GM23248 (cell line): ENCODE measurements around the gene F9. TPM values are rescaled to one million over a fixed set of nuclear protein-coding genes. Genes with fewer than 3 reads are reported as not detected.
"Not testable (repeated sequence)": the region's sequence is repeated elsewhere in the genome, so short reads cannot be mapped to it uniquely, and the experiment has no call there.

Experiments
- DNase-seq: peaks from one replicate; pipeline ENCODE4 v3.0.0-alpha.2; 2015
- H2AFZ ChIP-seq: fragments of 200-600 bp; sonication (generic); 2 replicates; pipeline ENCODE4 v1.6.1; 2016; ENCODE audit warnings: antibody characterized with exemption
- H3F3A ChIP-seq: fragments of 200-600 bp; sonication (generic); 2 replicates; pipeline ENCODE4 v1.6.1; 2016; ENCODE audit warnings: mild to moderate bottlenecking, antibody characterized with exemption, mixed run types; ENCODE audit not compliant: insufficient read depth
- H3K27ac ChIP-seq: fragments of 200-600 bp; sonication (generic); 2 replicates; pipeline ENCODE4 v1.5.1; 2016; ENCODE audit warnings: mild to moderate bottlenecking
- H3K27me3 ChIP-seq: fragments of 200-600 bp; sonication (generic); replicated peaks from 2 replicates; pipeline ENCODE4 v1.6.1; 2016; ENCODE audit warnings: mild to moderate bottlenecking; ENCODE audit not compliant: insufficient read depth
- H3K36me3 ChIP-seq: fragments of 200-600 bp; sonication (generic); 2 replicates; pipeline ENCODE4 v1.6.1; 2016; ENCODE audit warnings: low read depth, mild to moderate bottlenecking
- H3K4me1 ChIP-seq: fragments of 200-600 bp; sonication (generic); 2 replicates; pipeline ENCODE4 v1.6.1; 2016; ENCODE audit warnings: mild to moderate bottlenecking; ENCODE audit not compliant: insufficient read depth
- H3K4me2 ChIP-seq: fragments of 200-600 bp; sonication (generic); one replicate; pipeline ENCODE4 v1.6.1; 2016; ENCODE audit warnings: mild to moderate bottlenecking; ENCODE audit not compliant: unreplicated experiment
- H3K4me3 ChIP-seq: fragments of 200-600 bp; sonication (generic); 2 replicates; pipeline ENCODE4 v1.5.1; 2016; ENCODE audit warnings: mild to moderate bottlenecking
- H3K79me2 ChIP-seq: fragments of 200-600 bp; sonication (generic); 2 replicates; pipeline ENCODE4 v1.6.1; 2016; ENCODE audit warnings: mild to moderate bottlenecking; ENCODE audit not compliant: insufficient read depth
- H3K9ac ChIP-seq: fragments of 200-600 bp; sonication (generic); 2 replicates; pipeline ENCODE4 v1.6.1; 2016; ENCODE audit warnings: mild to moderate bottlenecking
- H3K9me2 ChIP-seq: fragments of 200-600 bp; sonication (generic); 2 replicates; pipeline ENCODE4 v1.6.1; 2016; ENCODE audit warnings: mixed run types, mild to moderate bottlenecking, moderate library complexity; ENCODE audit not compliant: insufficient read depth
- H3K9me3 ChIP-seq: fragments of 200-600 bp; sonication (generic); one replicate; pipeline ENCODE4 v1.6.1; 2017; ENCODE audit warnings: low read depth
- H4K20me1 ChIP-seq: fragments of 200-600 bp; sonication (generic); 2 replicates; pipeline ENCODE4 v1.6.0; 2016; ENCODE audit not compliant: insufficient read depth
- EZH2 ChIP-seq: fragments of 200-600 bp; sonication (generic); IDR thresholded peaks from 2 replicates; pipeline ENCODE4 v1.6.1; 2018; ENCODE audit warnings: antibody characterized with exemption, mild to moderate bottlenecking; ENCODE audit not compliant: insufficient read depth, poor library complexity, severe bottlenecking
- EZH2phosphoT487 ChIP-seq: fragments of 200-600 bp; sonication (generic); IDR thresholded peaks from 2 replicates; pipeline ENCODE4 v1.6.1; 2018; ENCODE audit warnings: antibody characterized with exemption, moderate library complexity, mild to moderate bottlenecking, low read depth; ENCODE audit not compliant: insufficient read depth
- WGBS, 2 experiments: methylation state at CpG; one replicate each; pipeline ENCODE4 v1.1.6; 2015 to 2017; ENCODE audit warnings: low lambda C conversion rate in 2 of 2, low coverage in 1 of 2; ENCODE audit errors: missing lambda C conversion rate in 2 of 2; 5-methylcytosine and 5-hydroxymethylcytosine counted together
- in situ Hi-C: fragments of 300-500 bp; cut with MboI; formaldehyde crosslinking; loops from 2 replicates; pipeline ENCODE4 v1.15.0; 2020
- polyA plus RNA-seq: library from polyadenylated mRNA; unstranded; fragments of >200 nt; fragmentation: Nextera tagmentation; extraction: Ambion mirVana; gene quantifications from 2 replicates; pipeline ENCODE4 v1.2.1, GENCODE V29; 2016
- total RNA-seq: library from RNA; depleted of rRNA; stranded (reverse); fragments of >200 nt; shearing (Covaris generic); gene quantifications from 2 replicates; pipeline ENCODE4 v1.2.3, GENCODE V29; 2014

The F9 gene
- total and polyA plus RNA-seq, 2 experiments from 2014 or later, result not detected

- no peaks in the 10 kb centered on the region for H3K27me3 ChIP-seq
- H3K79me2 ChIP-seq, result no peaks in the 10 kb centered on the region
- TF ChIP-seq EZH2, result no peak
- no peak for TF ChIP-seq EZH2phosphoT487
- H2AFZ ChIP-seq, result no peak overlapping the region
- H4K20me1 ChIP-seq, result no peaks in the 10 kb centered on the region
- in situ Hi-C loops, result no loop called here
- H3K36me3 ChIP-seq, result no peaks in the 10 kb centered on the region
- no peak overlapping the region for H3K27ac ChIP-seq
- H3F3A ChIP-seq, result no peaks in the 10 kb centered on the region
- no peak overlapping the region for H3K4me2 ChIP-seq
- 22 to 25% methylated on average over 7 to 8 of the region's 8 CpGs for WGBS, 2 experiments
- H3K9me2 ChIP-seq, result no peaks in the 10 kb centered on the region
- DNase-seq, result no peak
- H3K4me3 ChIP-seq, result no peak overlapping the region
- H3K9ac ChIP-seq, result no peak overlapping the region
- H3K4me1 ChIP-seq, result no peaks in the 10 kb centered on the region
- no peaks in the 10 kb centered on the region for H3K9me3 ChIP-seq
Measured at GRCh38 chrX:139508099-139508498, 22.4 kb upstream of the F9 start.

GRCh38 chrX:139518475-139518874, 12.1 kb upstream of the F9 start:
- no peak overlapping the region for H2AFZ ChIP-seq
- H3K4me1 ChIP-seq, result no peaks in the 10 kb centered on the region
- H3K4me2 ChIP-seq, result no peak overlapping the region
- H3K27me3 ChIP-seq, result no peaks in the 10 kb centered on the region
- H3K27ac ChIP-seq, result no peak overlapping the region
- no peak for DNase-seq
- no peaks in the 10 kb centered on the region for H4K20me1 ChIP-seq
- in situ Hi-C loops, result no loop called here
- no peaks in the 10 kb centered on the region for H3K9me3 ChIP-seq
- TF ChIP-seq EZH2phosphoT487, result no peak
- no peak for TF ChIP-seq EZH2
- no peak overlapping the region for H3K9ac ChIP-seq
- no peaks in the 10 kb centered on the region for H3K79me2 ChIP-seq
- no peaks in the 10 kb centered on the region for H3F3A ChIP-seq
- H3K4me3 ChIP-seq, result no peak overlapping the region
- WGBS, 2 experiments, result 29 to 51% methylated on average over 2 of the region's 2 CpGs
- no peaks in the 10 kb centered on the region for H3K36me3 ChIP-seq
- H3K9me2 ChIP-seq, result no peaks in the 10 kb centered on the region

GRCh38 chrX:139528829-139529228, 1.7 kb upstream of the F9 start:
- H3K27me3 ChIP-seq, H3K4me3 ChIP-seq, H3K9me2 ChIP-seq, DNase-seq, H3K36me3 ChIP-seq, H3F3A ChIP-seq, H3K27ac ChIP-seq, H3K4me2 ChIP-seq, in situ Hi-C loops, H3K4me1 ChIP-seq, H2AFZ ChIP-seq, H3K9ac ChIP-seq, H3K79me2 ChIP-seq, H4K20me1 ChIP-seq, H3K9me3 ChIP-seq: not testable (repeated sequence)
- WGBS, 2 experiments, result 48 to 49% methylated on average over 3 of the region's 3 CpGs

GRCh38 chrX:139532834-139533233, 2.3 kb downstream of the F9 start:
- H3K79me2 ChIP-seq, result no peaks in the 10 kb centered on the region
- H3K4me2 ChIP-seq, result no peak overlapping the region
- no peaks in the 10 kb centered on the region for H4K20me1 ChIP-seq
- no peaks in the 10 kb centered on the region for H3K36me3 ChIP-seq
- H3K9ac ChIP-seq, result no peak overlapping the region
- H3K9me3 ChIP-seq, result no peaks in the 10 kb centered on the region
- no peak overlapping the region for H3K4me3 ChIP-seq
- no peak overlapping the region for H2AFZ ChIP-seq
- no peak for DNase-seq
- H3K27me3 ChIP-seq, result no peaks in the 10 kb centered on the region
- no peaks in the 10 kb centered on the region for H3K9me2 ChIP-seq
- no peaks in the 10 kb centered on the region for H3K4me1 ChIP-seq
- in situ Hi-C loops, result no loop called here
- no peak overlapping the region for H3K27ac ChIP-seq
- no peaks in the 10 kb centered on the region for H3F3A ChIP-seq
- 40 to 48% methylated on average over 4 of the region's 4 CpGs for WGBS, 2 experiments
- no peak for TF ChIP-seq EZH2

GRCh38 chrX:139533444-139533843, 2.9 kb downstream of the F9 start:
- H3K9me2 ChIP-seq, result no peaks in the 10 kb centered on the region
- no peak overlapping the region for H3K4me3 ChIP-seq
- in situ Hi-C loops, result no loop called here
- no peaks in the 10 kb centered on the region for H3K36me3 ChIP-seq
- no peak overlapping the region for H3K9ac ChIP-seq
- no peaks in the 10 kb centered on the region for H3K27me3 ChIP-seq
- H3K79me2 ChIP-seq, result no peaks in the 10 kb centered on the region
- no peaks in the 10 kb centered on the region for H3F3A ChIP-seq
- 26 to 40% methylated on average over 3 to 4 of the region's 4 CpGs for WGBS, 2 experiments
- TF ChIP-seq EZH2 (no peak), EZH2phosphoT487 (no peak)
- no peak overlapping the region for H2AFZ ChIP-seq
- no peaks in the 10 kb centered on the region for H4K20me1 ChIP-seq
- no peak overlapping the region for H3K27ac ChIP-seq
- no peak for DNase-seq
- no peak overlapping the region for H3K4me2 ChIP-seq
- no peaks in the 10 kb centered on the region for H3K9me3 ChIP-seq
- H3K4me1 ChIP-seq, result no peaks in the 10 kb centered on the region
